Skeletal muscle tissue (tissue), 4 donors: ENCODE measurements around the gene PPP1R36. TPM values are rescaled to one million over a fixed set of nuclear protein-coding genes. Genes with fewer than 3 reads are reported as not detected.
"Not testable (repeated sequence)": the region's sequence is repeated elsewhere in the genome, so short reads cannot be mapped to it uniquely, and the experiment has no call there.

Source experiments
- H3K27ac ChIP-seq: one replicate; pipeline ENCODE4 v1.7.0; 2013; ENCODE audit warnings: mild to moderate bottlenecking, low read depth, low read length, inconsistent platforms
- H3K27me3 ChIP-seq, 3 donors: one replicate each; pipeline ENCODE4 v1.7.0; 2013; ENCODE audit warnings: low read length in 3 of 3; ENCODE audit not compliant: control insufficient read depth in 3 of 3, insufficient read depth in 3 of 3
- H3K36me3 ChIP-seq, 3 donors: one replicate each; pipeline ENCODE4 v1.7.0; 2013; ENCODE audit warnings: low read length in 3 of 3; ENCODE audit not compliant: control insufficient read depth in 3 of 3, insufficient read depth in 3 of 3
- H3K4me1 ChIP-seq, 3 donors: one replicate each; pipeline ENCODE4 v1.7.0; 2013; ENCODE audit warnings: low read length in 3 of 3, mild to moderate bottlenecking in 3 of 3; ENCODE audit not compliant: control insufficient read depth in 3 of 3, insufficient read depth in 3 of 3
- H3K4me3 ChIP-seq, 3 donors: one replicate each; pipeline ENCODE4 v1.7.0; 2013; ENCODE audit warnings: low read length in 3 of 3
- H3K9ac ChIP-seq, 3 donors: one replicate each; pipeline ENCODE4 v1.7.0; 2013; ENCODE audit warnings: low read length in 3 of 3, mild to moderate bottlenecking in 3 of 3, moderate library complexity in 2 of 3, low read depth in 1 of 3
- H3K9me3 ChIP-seq, 3 donors: one replicate each; pipeline ENCODE4 v1.7.0; 2013; ENCODE audit warnings: low read length in 3 of 3; ENCODE audit not compliant: control insufficient read depth in 3 of 3
- total RNA-seq: library from RNA; depleted of rRNA; stranded (reverse); fragments of >200 nt; gene quantifications from one replicate; pipeline ENCODE4 v1.2.3, GENCODE V29; 2014
- donor health status: Osteomylitis.

The PPP1R36 gene
- total RNA-seq, 1 donor from 2014 or later = 0.52 TPM

GRCh38 chr14:64562436-64562835 lies 12.7 kb downstream of the PPP1R36 start:
- Histone ChIP-seq H3K4me3 (no peak overlapping the region), H3K36me3 (no peaks in the 10 kb centered on the region), H3K27ac (no peak overlapping the region), H3K9ac (no peak overlapping the region), H3K4me1 (peaks cover 7 to 14% (median 10%) of the 10 kb centered on the region in 3 donors), H3K9me3 (no peaks in the 10 kb centered on the region), H3K27me3 (no peaks in the 10 kb centered on the region)

- Histone ChIP-seq H3K27ac (no peak overlapping the region), H3K4me3 (no peak overlapping the region), H3K9ac (no peak overlapping the region), H3K9me3 (no peaks in the 10 kb centered on the region), H3K4me1 (peaks cover 8 to 19% (median 10%) of the 10 kb centered on the region in 3 donors), H3K36me3 (no peaks in the 10 kb centered on the region), H3K27me3 (no peaks in the 10 kb centered on the region)
These were observed 13.9 kb downstream of the PPP1R36 start for GRCh38 chr14:64563696-64564095.

DNA sequence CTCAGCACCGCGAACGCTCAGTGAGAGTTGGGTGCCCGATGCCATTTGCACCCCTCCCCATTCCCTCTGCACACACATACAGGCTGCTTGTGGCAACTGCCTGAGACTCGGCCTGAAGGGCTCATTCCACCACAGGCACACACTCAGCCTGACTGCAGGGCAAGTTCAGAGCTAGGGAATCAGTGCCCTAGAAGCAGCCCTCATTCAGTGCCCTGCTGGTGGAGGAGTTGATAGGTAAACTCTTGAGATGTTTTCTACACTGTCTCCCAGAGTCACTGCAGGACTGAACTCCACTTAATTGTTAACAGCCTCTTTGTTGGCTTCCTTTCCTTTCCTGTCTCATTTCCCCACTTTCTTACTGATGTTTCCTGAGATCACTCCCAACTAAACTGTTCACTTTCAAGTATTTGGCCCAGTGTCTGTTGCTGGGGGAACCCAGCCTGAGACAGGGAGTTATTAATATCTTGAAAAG lies 16.9 kb downstream of the PPP1R36 start:
- Histone ChIP-seq H3K9me3 (no peaks in the 10 kb centered on the region), H3K9ac (peak overlapping the region in 1 of 3 donors; percentile 40), H3K4me3 (no peak overlapping the region), H3K4me1 (peaks cover 10 to 21% (median 19%) of the 10 kb centered on the region in 3 donors), H3K27me3 (no peaks in the 10 kb centered on the region), H3K27ac (peak overlapping the region; percentile 19), H3K36me3 (no peaks in the 10 kb centered on the region)

GRCh38 chr14:64569138-64569631 lies 19.4 kb downstream of the PPP1R36 start:
- Histone ChIP-seq H3K9me3 (no peaks in the 10 kb centered on the region), H3K27me3 (no peaks in the 10 kb centered on the region), H3K4me3 (peak overlapping the region in 2 of 3 donors; percentile 4 to 24), H3K4me1 (peaks cover 21 to 36% (median 30%) of the 10 kb centered on the region in 3 donors), H3K9ac (peak overlapping the region; percentile 24 to 54 (median 42)), H3K27ac (peak overlapping the region; percentile 67), H3K36me3 (no peaks in the 10 kb centered on the region)

DNA sequence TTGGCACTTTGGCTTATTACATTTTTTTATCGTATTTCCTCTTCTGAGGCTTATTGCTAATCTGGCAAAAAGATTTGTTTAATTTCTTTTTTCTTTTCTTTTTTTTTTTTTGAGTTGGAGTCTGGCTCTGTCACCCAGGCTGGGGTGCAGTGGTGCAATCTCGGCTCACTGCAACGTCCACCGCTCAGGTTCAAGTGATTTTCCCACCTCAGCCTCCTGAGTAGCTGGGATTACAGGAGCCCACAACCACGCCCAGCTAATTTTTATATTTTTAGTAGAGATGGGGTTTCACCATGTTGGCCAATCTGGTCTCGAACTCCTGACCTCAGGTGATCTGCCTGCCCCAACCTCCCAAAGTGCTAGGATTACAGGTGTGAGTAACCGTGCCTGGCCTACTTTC lies 19.9 kb downstream of the PPP1R36 start:
- H3K9ac ChIP-seq = peak overlapping the region in 2 of 3 donors; percentile 24 to 54
- H3K27ac ChIP-seq = peak overlapping the region; percentile 67
- H3K36me3 ChIP-seq, H3K9me3 ChIP-seq, H3K27me3 ChIP-seq, H3K4me3 ChIP-seq: not testable (repeated sequence)
- H3K4me1 ChIP-seq = peaks cover 25 to 39% (median 30%) of the 10 kb centered on the region in 3 donors

GRCh38 chr14:64572386-64573104 lies 22.8 kb downstream of the PPP1R36 start:
- Histone ChIP-seq H3K4me3 (no peak overlapping the region), H3K36me3 (no peaks in the 10 kb centered on the region), H3K27me3 (no peaks in the 10 kb centered on the region), H3K9me3 (no peaks in the 10 kb centered on the region), H3K9ac (peak overlapping the region in 1 of 3 donors; percentile 20), H3K27ac (peak overlapping the region; percentile 36), H3K4me1 (peaks cover 21 to 38% (median 22%) of the 10 kb centered on the region in 3 donors)

- H3K9me3 ChIP-seq = no peaks in the 10 kb centered on the region
- peak overlapping the region in 1 of 3 donors; percentile 38 for H3K4me3 ChIP-seq
- H3K36me3 ChIP-seq = no peaks in the 10 kb centered on the region
- no peaks in the 10 kb centered on the region for H3K27me3 ChIP-seq
- peaks cover 21 to 38% (median 22%) of the 10 kb centered on the region in 3 donors for H3K4me1 ChIP-seq
- H3K9ac ChIP-seq = no peak overlapping the region
- H3K27ac ChIP-seq = peak overlapping the region; percentile 90
These were observed 23.3 kb downstream of the PPP1R36 start for GRCh38 chr14:64573109-64573508.

DNA sequence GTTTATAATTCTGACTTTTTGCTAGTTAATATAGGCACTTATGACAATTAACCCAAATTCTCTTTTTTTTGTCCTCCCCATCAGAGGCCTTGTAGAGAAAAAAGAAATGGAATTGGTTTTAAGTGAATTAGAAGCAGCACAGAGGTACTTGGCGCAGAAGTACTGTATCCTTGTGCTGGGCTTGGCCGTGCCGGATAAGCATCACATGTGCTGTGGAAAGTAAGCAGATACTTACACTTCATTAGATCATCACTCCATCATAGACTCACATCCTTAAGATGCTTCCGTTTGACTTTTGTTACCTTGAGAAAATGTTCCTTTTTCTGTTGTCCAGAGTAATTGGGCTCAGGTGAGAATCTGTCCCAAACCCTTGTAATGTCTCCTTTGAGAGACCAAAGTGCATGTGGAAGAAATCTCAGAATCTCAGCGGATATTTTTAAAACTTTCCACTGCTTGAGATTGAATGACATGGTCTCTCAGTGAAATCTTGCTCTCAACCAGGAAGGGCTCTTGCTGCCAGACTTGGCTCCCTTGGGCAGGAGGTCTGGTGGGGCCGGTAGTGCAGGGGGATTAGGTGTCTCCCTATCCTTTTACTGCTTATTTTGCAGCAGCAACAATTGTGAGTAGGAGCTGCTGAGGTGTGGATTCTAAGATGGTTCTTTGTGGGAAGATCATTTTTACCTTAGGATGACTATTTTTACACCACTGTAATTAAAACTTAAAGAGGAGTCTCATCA lies 24.8 kb downstream of the PPP1R36 start:
- H3K9ac ChIP-seq = peak overlapping the region; percentile 53 to 58 (median 54)
- peaks cover 17 to 30% (median 21%) of the 10 kb centered on the region in 3 donors for H3K4me1 ChIP-seq
- no peaks in the 10 kb centered on the region for H3K36me3 ChIP-seq
- H3K27ac ChIP-seq = peak overlapping the region; percentile 90
- H3K4me3 ChIP-seq = peak overlapping the region; percentile 22 to 47 (median 41)
- no peaks in the 10 kb centered on the region for H3K27me3 ChIP-seq
- no peaks in the 10 kb centered on the region for H3K9me3 ChIP-seq

GRCh38 chr14:64577211-64577610 lies 27.4 kb downstream of the PPP1R36 start:
- no peak overlapping the region for H3K27ac ChIP-seq
- H3K9me3 ChIP-seq = no peaks in the 10 kb centered on the region
- H3K4me1 ChIP-seq = peaks cover 31 to 37% (median 32%) of the 10 kb centered on the region in 3 donors
- H3K27me3 ChIP-seq = no peaks in the 10 kb centered on the region
- no peak overlapping the region for H3K4me3 ChIP-seq
- no peak overlapping the region for H3K9ac ChIP-seq
- H3K36me3 ChIP-seq = no peaks in the 10 kb centered on the region

GRCh38 chr14:64580467-64580866 lies 30.7 kb downstream of the PPP1R36 start:
- Histone ChIP-seq H3K36me3 (no peaks in the 10 kb centered on the region), H3K9ac (peak overlapping the region in 1 of 3 donors; percentile 51), H3K4me1 (peaks cover 16 to 22% (median 22%) of the 10 kb centered on the region in 3 donors), H3K27ac (no peak overlapping the region), H3K27me3 (no peaks in the 10 kb centered on the region), H3K9me3 (no peaks in the 10 kb centered on the region), H3K4me3 (no peak overlapping the region)
